Measurements from ENCODE around the gene GTPBP6. TPM values are rescaled to one million over a fixed set of nuclear protein-coding genes. Genes with fewer than 3 reads are reported as not detected.

Gene GTPBP6
- total and polyA plus RNA-seq, 10 donors = 25.4 to 69.4 (median 43.8) TPM

DNA sequence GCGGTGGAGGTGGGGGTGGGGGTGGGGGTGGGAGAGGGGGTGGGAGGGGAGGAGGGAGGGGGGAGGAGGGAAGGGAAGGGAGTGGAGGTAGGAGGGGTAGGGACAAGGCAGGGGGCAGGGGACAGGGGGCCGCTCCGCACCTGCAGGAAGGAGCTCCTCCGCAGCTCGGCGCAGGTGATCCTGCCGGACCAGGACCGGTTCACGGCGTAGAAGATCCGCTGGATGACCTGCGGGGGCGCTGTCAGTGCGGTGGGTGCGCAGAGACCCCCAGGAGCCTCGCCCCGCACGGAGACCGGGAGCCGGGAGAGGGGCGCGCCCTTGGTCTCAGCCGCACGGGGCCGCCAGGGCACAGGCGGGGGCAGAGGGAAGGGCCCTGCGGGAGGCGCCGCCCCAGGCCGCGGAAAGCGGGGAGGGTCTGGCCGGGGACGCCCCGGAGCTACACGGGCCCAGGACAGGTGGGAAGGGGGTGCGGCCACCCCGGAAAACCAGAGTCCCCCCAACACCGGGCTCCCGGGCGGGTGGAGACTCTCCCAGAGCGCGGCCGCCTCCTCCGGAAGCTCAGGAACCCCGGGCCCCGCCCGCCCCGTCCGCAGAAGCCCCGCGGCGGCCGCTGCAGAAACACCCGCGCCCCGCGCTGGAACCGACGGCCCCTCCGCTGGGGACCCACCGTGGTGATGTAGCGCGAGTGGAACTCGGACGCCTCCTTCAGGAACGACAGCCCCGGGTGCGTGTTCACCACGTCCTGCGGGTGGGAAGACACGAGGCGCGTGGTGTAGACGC lies 27.6 kb upstream of the GTPBP6 start:
- peak; percentile 66 for DNase-seq
- Histone ChIP-seq H3K36me3 (peaks cover 0 to 55% (median 12%) of the 10 kb centered on the region in 6 donors), H3K9me3 (no peaks in the 10 kb centered on the region), H3K27ac (no peak overlapping the region), H3K27me3 (replicated peaks in 1 of 7) (no peaks in the 10 kb centered on the region), H3K4me3 (no peak overlapping the region), H3K4me1 (peaks cover 0 to 23% (median 7%) of the 10 kb centered on the region in 6 donors)
- 94 to 96% (median 95%) methylated on average over 66 to 74 of the region's 75 CpGs for WGBS, 5 donors
- intact Hi-C loops (cut with DNase I; ENCODE audit: low total_unique reads) = no loop called here
- TF ChIP-seq, protein P1, sequence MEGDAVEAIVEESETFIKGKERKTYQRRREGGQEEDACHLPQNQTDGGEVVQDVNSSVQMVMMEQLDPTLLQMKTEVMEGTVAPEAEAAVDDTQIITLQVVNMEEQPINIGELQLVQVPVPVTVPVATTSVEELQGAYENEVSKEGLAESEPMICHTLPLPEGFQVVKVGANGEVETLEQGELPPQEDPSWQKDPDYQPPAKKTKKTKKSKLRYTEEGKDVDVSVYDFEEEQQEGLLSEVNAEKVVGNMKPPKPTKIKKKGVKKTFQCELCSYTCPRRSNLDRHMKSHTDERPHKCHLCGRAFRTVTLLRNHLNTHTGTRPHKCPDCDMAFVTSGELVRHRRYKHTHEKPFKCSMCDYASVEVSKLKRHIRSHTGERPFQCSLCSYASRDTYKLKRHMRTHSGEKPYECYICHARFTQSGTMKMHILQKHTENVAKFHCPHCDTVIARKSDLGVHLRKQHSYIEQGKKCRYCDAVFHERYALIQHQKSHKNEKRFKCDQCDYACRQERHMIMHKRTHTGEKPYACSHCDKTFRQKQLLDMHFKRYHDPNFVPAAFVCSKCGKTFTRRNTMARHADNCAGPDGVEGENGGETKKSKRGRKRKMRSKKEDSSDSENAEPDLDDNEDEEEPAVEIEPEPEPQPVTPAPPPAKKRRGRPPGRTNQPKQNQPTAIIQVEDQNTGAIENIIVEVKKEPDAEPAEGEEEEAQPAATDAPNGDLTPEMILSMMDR (IDR thresholded peaks at IDR 0.05 in 8 of 11, conservative IDR thresholded peaks at IDR 0.05 in 3 of 11) = no peak
- TF ChIP-seq POLR2AphosphoS5 (IDR thresholded peaks at IDR 0.05) (no peak), POLR2A (IDR thresholded peaks at IDR 0.05) (no peak)

DNA sequence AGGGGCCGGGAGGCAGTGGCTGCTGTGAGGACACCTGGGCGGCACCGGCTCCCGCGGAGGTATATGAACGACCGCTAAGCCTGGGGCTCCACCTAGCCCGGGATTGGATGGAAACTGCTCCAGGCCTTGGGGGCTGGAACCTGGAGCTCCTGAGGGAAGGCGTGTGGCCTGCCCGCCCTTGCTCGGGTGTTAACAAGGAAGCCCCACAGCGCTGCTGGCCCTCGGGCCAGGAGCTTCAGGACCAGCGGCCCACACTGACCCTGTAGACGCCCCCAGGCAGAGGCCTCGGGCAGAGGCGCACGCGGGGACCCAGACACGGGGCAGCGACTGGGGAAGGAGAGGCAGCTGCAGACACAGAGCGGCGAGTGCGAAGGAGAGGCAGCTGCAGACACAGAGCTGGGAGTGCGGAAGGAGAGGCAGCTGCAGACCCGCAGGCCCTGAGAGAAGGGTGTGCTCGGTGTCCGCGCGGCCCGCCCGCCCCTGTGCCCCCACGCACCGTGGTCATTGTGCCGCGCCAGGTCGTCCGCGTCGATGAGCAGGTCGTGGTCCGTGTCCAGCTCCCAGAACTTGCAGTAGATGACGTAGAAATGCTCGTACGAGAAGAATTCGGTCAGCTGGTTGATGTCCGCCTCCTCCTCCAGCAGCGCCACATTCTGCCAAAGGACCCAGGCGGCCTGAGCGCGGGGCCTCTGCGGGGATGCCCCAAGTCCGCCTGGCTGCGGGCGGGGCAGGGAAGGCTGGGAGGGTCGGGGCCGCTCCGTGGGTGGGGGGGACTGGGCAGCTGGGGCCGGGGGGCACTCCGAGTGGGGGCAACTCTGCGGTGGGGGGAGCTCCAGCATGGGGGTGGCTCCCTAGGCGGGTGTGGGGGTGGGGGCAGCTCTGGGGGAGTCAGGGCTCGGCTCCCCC lies 26.7 kb upstream of the GTPBP6 start:
- DNase-seq = peak; percentile 43
- H3K9me3 ChIP-seq = no peaks in the 10 kb centered on the region
- intact Hi-C loops (cut with DNase I; ENCODE audit: low total_unique reads) = no loop called here

DNA sequence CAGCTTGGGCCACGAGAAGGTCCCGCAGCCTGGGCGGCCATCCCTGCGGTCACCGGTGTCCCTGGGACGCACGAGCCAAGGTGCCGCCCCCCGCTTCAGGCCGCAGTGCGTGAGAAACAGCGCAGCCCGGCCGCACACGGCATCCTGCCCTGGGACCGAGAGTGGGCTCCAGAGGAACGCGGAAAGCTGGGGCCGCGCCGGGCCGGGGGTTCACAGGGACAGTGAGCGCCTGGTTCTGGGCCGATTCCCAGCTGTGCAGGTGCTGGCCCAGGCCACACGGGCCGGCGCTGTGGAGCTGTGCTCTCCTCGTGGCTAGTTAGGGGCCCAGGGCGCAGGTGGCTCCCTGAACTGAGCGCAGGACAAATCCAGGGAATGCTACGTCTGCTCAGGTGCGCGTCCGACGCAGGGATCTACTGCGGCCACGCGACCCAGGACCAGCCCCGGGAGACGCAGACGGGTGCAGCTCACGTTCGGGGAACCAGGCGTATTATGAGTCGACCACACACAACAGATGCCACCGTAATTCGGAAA lies 25.8 kb upstream of the GTPBP6 start:
- Histone ChIP-seq H3K27me3 (replicated peaks in 1 of 7) (no peaks in the 10 kb centered on the region), H3K27ac (no peak overlapping the region), H3K36me3 (peaks cover 0 to 53% (median 12%) of the 10 kb centered on the region in 6 donors), H3K4me3 (no peak overlapping the region), H3K9me3 (no peaks in the 10 kb centered on the region), H3K4me1 (peaks cover 0 to 6% (median 0%) of the 10 kb centered on the region in 6 donors)
- intact Hi-C loops (cut with DNase I; ENCODE audit: low total_unique reads) = no loop called here
- 96 to 98% (median 97%) methylated on average over 33 to 47 of the region's 47 CpGs for WGBS, 5 donors
- DNase-seq = peak; percentile 54
- TF ChIP-seq POLR2A (IDR thresholded peaks at IDR 0.05) = no peak
- TF ChIP-seq, protein P1 (IDR thresholded peaks at IDR 0.05 in 8 of 11, conservative IDR thresholded peaks at IDR 0.05 in 3 of 11) = no peak
- TF ChIP-seq POLR2AphosphoS5 (IDR thresholded peaks at IDR 0.05) = no peak

More for the DNA sequence above, 26.7 kb upstream of the GTPBP6 start:
- WGBS, 5 donors = 94 to 96% (median 95%) methylated on average over 47 to 63 of the region's 63 CpGs
- Histone ChIP-seq H3K4me3 (no peak overlapping the region), H3K27me3 (replicated peaks in 1 of 7) (no peaks in the 10 kb centered on the region), H3K27ac (no peak overlapping the region), H3K36me3 (peaks cover 0 to 53% (median 12%) of the 10 kb centered on the region in 6 donors), H3K4me1 (peaks cover 0 to 14% (median 3%) of the 10 kb centered on the region in 6 donors)
- TF ChIP-seq, protein P1 (IDR thresholded peaks at IDR 0.05 in 8 of 11, conservative IDR thresholded peaks at IDR 0.05 in 3 of 11) = no peak
- TF ChIP-seq POLR2AphosphoS5 (IDR thresholded peaks at IDR 0.05) = no peak
- TF ChIP-seq POLR2A (IDR thresholded peaks at IDR 0.05) = no peak

Data from spleen (tissue), 11 donors.